Stimulated activated CD8-positive, alpha-beta memory T cell treated with anti-CD3 and anti-CD28 coated beads, Interleukin-7, amount 100 ng/mL, for 24 hours (primary cell): ENCODE measurements around the gene ANKRD33B.
"Not testable (repeated sequence)": the region's sequence is repeated elsewhere in the genome, so short reads cannot be mapped to it uniquely, and the experiment has no call there.

Source experiments
- DNase-seq: peaks from one replicate; pipeline ENCODE4 v3.0.0-alpha.2; 2020; ENCODE audit warnings: low read depth

The ANKRD33B gene

GRCh38 chr5:10661401-10661800, 97.5 kb downstream of the ANKRD33B start:
- no peak for DNase-seq

DNA sequence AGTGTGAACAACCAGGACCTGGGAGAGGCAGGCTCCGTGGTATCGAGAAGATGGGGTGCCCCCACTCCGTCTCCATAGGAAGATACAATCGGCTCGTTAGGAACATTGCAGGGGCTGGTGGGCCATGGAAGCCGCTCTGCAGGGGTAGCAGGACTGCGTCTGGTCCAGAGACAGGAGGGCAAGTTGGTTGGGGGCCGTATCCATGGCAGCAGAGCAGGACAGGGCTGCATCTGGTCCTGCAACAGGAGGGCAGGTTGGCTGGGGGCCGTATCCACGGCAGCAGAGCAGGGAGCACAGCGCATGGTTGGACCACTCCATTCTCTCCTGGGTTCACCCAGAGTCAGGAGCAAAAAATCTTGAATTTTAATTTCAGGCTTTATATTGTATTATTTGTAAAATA, 98.2 kb downstream of the ANKRD33B start:
- DNase-seq = no peak

- DNase-seq = no peak
Observed at GRCh38 chr5:10662661-10663488, 99.0 kb downstream of the ANKRD33B start.

- no peak for DNase-seq
Observed at GRCh38 chr5:10663489-10664179, 99.8 kb downstream of the ANKRD33B start.

DNA sequence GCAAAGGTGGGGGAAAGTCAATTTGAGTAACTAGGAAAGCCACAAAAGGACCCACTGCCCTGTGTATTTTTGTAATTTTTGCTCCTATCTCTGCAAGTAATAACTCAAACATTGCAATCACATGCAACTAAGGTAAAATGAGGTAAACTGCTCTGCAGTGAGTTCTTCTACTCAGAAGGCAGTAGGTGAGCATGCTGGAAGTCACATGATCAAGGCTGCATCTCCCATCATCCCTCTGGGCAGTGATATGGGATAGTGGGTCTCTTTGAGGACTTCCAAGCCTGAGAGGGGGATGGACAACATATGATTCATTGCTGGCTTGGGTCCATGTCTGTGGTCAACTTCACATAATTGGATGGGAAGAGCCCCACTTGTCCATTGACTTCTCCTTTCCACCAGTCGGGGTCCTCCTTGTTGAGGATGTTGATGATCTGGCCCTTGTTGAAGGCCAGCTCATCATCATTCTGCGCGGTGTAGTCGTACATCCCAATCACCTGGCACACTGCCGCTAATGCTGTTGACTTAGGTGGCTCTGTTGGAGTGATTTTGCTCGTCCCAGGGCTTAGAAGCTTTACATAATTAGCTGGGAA, 100.4 kb downstream of the ANKRD33B start:
- DNase-seq = not testable (repeated sequence)

DNA sequence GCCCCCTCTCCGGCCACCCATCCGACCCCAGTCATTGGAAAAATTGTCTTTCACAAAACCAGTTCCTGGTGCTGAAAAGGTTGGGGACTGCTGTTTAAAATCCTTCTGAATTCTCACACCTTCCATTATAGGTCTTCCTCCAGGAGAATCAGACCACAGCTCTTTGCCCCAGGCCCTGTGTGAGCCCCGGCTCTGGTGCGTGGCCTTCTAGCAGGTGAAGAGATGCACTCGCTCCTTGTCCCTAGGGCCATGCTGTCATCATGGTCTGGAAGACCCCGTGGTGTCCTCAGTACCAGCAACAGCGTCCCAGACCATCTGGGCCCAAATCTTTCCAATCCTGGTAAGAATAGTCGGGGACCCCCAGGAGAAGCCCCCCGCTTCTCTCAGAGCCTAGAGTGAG, 101.9 kb downstream of the ANKRD33B start:
- DNase-seq = no peak

- DNase-seq = no peak
Observed at GRCh38 chr5:10666531-10667299, 102.8 kb downstream of the ANKRD33B start.

DNA sequence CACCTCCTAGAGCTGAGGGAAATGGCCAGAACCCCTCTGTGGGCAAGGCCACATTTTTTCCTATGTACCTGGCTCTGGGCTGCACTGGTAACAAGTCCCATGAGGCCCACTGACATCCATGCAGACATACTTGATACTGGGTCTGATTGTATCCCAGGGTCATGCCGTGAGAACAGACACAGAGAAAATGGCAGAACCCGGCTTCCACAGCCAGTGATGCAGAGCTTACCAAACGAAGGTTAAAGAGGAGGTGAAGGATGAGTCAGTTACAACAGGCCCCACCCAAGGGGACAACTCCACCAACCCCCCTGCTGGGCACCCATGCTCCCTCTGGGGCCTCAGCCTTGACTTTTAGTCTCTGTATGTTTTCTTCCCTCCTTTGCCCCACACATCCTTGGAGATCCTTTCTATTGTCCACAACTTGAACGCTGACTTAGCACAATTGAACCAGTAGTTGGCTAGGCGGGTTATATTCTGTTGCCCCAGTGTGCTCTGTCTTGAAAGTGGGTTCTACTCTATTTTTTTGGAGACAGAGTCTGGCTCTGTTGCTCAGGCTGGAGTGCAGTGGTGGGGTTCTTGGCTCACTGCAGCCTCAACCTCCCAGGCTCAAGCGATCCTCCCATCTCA, 103.7 kb downstream of the ANKRD33B start:
- DNase-seq = no peak

- no peak for DNase-seq
Observed at GRCh38 chr5:10668697-10669096, 104.8 kb downstream of the ANKRD33B start.

- no peak for DNase-seq
Observed at GRCh38 chr5:10669983-10670382, 106.1 kb downstream of the ANKRD33B start.

- DNase-seq = no peak
Observed at GRCh38 chr5:10671041-10672008, 107.5 kb downstream of the ANKRD33B start.

- no peak for DNase-seq
Observed at GRCh38 chr5:10672146-10673016, 108.5 kb downstream of the ANKRD33B start.

- no peak for DNase-seq
Observed at GRCh38 chr5:10673017-10673389, 109.1 kb downstream of the ANKRD33B start.

DNA sequence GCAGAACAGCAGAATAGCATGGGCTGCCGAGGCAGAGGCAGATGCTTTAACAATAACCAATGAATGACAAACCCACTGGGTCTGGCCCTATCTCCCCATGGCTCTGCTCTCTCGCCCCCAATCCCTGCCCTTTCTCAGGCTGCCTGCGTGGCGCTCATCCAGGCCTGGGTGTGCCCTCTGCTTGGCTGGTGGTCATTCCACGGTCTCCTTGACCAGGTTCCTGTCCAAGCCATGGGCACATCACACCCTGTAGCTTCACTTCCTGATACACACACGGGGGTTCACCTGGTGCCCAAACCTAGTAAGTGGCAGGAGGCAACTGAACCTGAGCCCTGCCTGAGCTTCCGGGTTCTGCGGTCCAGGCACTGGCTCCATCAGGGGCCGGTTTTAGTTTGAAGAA, 109.5 kb downstream of the ANKRD33B start:
- DNase-seq = no peak

DNA sequence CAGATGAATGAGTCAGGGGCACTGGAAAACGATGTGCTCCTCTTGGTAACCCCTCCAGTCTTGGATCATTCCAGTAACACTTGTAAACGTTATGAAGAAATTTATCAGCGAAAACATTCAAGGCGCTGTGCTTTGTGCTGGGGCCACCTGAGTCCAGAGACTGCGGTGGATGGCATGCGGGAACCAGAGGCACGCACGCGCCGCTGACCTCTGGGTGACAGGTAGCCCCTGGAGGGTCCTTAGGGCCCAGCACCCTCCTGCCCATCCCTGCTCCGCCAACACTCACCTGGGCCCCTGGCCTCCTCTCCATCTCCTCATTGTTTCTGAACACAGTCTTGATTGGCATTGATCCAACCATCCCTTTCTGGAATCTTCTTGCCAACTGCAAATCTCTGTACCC, 110.2 kb downstream of the ANKRD33B start:
- DNase-seq = no peak

DNA sequence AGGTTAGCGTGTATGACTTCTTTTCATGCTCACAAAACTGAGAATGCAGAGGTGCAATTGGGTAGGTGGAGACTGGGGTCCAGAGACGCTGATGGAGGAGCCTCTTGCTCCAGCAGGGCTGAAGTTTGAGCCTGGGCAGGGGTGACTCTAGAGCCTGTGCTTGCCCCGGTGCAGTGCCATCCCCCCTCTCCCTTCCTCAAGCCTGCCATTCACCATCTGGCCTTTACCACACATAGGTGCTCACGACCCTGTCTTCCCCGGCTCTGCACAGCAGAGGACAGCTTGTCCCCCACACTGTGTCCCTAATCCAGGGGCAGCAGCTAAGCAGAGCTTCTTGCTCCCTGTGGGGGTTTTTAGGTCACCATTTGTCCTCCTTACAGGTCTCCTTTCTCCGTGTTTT, 110.7 kb downstream of the ANKRD33B start:
- DNase-seq = no peak

GRCh38 chr5:10675177-10675700, 111.4 kb downstream of the ANKRD33B start:
- no peak for DNase-seq

DNA sequence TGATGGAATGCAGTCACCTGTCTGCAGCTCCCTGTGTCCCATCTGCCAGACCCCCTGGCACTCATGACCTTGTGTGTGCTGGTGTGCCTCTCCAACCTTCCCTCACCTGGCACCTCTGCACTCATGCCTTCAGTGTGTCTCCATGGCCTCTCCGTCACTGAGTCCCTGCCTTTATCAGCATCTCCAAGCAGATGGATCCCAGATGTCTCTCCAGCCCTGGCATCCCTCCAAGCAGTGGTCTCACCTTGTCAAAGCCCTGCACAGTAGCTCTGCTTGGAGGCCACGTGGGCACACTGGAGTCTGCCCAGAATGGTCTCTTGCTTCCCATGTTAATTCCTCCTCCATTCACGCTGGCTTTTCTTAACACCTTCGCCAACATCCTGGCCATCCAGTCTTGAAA, 112.4 kb downstream of the ANKRD33B start:
- DNase-seq = no peak

GRCh38 chr5:10676946-10677345, 113.1 kb downstream of the ANKRD33B start:
- DNase-seq = no peak

DNA sequence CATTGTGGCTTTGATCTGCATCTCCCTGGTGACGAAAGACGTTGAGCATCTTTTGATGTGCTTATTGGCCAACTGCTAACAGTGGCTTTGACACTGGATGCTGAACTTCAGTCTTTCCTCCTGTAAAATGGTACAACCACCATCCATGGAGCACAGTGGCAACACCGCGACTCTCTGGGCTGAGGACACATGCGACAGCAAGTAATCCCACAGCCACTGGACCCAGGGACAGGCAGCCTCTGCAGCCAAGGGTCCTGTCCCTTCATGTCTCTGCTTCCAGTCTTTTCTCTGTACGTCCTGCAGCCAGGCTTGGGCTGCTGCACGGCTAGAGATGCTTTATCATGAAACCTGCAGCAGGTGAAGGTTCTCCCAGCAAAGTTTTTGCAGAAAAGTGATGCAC, 113.7 kb downstream of the ANKRD33B start:
- no peak for DNase-seq
